ELF-1 (cell line): Measurements from ENCODE around the gene PGAP6.
"Not testable (repeated sequence)": the region's sequence is repeated elsewhere in the genome, so short reads cannot be mapped to it uniquely, and the experiment has no call there.

Source experiments
- DNase-seq: peaks from one replicate; pipeline ENCODE4 v3.0.0-alpha.2; 2016; ENCODE audit warnings: low read depth, low spot score

Gene PGAP6

DNA sequence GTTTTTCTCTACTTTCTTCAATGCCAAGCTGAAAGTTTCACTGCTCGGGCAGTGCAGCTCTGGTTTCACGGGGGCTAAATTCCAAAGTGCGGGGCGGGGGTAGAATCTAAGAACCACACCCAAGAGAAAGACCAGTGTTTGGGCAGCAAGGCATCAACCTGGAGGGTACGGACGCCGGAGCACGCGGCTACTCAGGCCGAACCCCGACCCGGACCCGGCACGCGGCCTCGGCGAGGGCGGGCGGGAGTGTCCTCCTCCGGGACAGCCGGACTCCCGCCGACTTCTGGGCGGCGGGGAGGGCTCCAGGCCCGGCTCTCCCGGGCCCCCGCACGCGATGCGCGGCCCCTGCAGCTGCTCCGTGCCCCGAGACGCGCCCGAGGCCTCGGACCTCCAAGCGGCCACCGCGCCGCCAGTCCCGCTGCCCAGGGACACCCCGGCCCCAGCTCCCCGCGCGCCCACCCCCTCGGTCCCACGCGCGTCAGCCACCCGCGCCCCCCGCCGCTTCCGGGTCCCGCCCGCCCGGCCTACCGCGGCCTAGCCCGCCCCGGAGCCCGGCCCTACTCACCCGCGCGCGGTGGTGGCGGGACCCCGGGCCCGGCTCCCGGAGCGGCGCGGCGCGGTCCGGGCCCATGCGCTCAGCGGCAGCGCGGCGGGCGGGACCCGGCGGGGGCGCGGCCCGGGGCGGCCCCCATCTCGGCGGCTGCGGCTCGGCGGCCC is 29.8 kb downstream of the PGAP6 start:
- peak; percentile 25 for DNase-seq

DNA sequence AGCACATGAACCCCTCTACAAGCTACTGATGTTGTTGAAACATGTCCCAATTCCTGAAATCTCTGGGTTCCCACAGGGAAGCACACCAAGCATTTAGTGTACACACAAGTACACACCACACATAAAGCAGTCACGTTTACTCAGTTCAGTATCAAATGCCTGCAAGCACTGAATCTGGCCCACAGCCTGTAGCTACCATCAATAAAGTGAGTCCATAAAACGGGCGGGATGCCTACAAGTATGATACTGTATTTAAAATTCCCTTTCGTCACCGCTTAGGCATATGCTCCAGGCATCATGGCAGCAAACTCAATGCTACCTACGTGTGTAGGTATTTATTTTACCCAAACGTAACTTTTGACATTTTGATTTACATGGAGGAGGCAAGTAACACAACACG is 31.6 kb downstream of the PGAP6 start:
- DNase-seq: no peak

DNA sequence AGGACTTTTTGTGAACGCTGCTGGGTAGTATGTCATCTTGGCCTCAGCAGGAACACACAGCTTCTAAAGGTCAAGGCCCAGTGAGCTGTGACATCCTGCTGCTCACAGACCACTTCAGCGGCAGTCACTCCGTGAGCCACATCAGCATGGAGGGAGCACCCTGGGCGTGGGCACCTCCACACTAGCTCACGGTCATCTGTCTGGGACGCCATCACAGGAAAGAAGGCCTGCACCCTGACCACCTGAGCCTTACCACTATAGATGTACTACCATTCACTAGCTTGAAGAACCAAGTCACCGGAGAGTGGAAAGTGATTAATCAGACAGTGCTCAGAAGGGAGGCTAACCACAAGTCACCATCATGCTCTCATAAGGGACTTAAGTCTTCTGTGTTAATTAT is 32.6 kb downstream of the PGAP6 start:
- DNase-seq: no peak

DNA sequence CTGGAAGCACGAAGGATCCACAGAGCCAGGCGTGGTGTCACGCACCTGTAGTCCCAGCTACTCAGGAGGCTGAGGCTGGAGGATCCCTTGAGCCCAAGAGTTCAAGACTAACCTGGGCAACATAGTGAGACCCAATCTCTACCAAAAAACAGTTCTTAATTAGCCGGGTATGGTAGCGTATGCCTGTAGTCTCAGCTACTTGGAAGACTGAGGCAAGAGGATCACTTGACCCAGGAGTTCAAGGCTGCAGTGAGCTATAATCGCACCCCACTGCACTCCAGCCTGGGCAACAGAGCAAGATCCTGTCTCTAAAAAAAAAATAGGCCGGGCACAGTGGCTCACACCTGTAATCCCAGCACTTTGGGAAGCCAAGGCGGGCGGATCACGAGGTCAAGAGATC is 33.3 kb downstream of the PGAP6 start:
- not testable (repeated sequence) for DNase-seq

DNA sequence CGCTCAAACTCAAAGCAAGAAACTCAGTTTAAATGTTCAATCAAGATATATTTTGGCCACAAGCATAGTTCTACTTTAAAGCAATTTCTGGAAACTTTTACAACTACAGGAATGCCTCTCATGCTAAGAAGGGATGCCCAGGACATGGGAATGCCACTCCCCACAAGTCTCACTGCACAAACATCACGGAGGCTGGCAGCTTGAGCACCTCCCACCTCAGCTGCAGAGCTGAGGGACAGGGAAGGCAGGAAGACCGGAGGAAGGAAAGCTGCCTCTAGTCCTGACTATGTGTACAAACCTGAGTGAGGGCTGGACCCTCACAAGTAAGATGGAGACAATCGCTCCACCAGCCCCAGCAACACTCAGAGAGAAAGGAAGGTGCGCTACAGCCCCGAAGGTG is 34.6 kb downstream of the PGAP6 start:
- DNase-seq: no peak

DNA sequence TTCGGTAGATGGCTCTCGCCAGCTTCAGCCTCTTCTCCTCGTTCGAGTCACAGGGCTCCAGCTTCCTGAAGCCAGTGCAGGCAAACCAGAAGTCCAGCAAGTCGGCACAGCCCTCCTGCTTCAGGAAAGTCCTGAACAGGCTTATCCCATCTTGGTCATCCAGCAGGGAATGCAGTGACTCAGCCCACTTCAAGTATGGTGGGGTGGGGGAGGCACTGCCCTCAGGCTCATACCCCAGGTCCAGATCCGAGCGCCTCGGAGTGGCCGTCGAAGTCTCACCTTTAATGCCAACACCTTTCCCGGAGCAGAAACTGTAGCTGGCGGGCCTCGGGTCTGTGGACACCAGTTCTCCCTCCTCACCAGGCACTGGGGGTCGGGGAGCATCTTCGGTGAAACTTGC is 35.2 kb downstream of the PGAP6 start:
- peak; percentile 63 for DNase-seq

DNA sequence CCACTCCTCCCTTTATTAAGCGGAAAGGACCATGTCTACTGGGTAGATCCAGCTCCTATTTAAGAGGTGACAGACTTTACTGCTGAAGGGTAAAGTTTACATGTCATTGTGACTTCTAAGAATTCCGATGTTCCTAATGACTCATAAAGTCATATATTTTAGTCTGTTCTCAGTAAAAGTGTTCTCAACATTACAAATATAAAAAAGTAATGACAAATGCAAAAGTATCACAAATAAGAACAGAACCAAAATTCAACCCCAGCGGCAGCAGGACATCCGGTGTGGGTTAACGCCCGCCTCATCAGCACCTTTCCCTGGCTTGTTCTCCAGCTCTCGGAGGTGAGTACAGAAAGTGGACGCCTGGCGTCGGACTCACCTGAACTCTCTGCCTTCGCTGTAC is 36.0 kb downstream of the PGAP6 start:
- no peak for DNase-seq

DNA sequence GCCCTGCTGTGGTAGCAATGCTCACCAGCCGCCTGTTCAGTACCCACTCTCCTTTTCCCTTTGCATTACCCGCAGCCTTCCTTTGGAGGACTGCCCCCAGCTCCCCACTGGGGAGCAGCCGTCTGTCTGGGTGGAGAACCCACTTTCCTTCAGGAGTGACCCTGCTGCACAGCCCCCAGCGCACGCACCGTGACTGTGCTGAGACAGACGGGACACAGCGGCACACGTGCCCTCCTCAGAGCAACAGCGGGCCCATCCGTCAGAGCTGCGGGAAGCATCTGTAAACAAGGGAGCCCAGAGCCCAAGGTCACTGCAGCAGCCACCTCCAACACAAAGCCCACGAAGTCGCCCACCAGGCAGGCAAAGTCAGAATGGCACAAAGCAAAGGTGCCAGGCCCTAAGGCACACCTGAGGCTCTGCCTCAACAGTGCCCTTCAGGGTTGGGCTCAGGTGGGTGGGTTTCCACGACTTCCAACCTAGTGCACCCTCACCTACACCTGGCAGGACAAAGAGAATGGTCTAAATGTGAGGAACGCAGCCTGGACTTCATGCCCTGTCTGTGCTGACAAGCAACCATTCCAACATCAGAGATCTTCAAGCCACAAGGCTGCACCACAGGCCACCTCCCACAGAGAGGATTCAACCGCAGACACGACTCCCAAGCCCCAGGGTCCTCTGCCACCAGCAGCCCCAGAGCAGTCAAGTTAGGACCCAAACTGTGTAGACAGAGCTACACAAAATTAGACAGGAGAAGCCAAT is 39.1 kb downstream of the PGAP6 start:
- no peak for DNase-seq

DNA sequence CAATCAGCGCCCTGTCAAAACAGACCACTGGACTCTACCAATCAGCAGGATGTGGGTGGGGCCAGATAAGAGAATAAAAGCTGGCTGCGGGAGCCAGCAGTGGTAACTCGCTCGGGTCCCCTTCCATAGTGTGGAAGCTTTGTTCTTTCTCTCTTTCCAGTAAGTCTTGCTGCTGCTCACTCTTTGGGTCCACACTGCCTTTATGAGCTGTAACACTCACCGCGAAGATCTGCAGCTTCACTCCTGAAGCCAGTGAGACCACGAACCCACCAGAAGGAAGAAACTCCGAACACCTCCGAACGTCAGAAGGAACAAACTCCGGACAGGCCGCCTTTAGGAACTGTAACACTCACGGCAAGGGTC is 39.8 kb downstream of the PGAP6 start:
- not testable (repeated sequence) for DNase-seq

DNA sequence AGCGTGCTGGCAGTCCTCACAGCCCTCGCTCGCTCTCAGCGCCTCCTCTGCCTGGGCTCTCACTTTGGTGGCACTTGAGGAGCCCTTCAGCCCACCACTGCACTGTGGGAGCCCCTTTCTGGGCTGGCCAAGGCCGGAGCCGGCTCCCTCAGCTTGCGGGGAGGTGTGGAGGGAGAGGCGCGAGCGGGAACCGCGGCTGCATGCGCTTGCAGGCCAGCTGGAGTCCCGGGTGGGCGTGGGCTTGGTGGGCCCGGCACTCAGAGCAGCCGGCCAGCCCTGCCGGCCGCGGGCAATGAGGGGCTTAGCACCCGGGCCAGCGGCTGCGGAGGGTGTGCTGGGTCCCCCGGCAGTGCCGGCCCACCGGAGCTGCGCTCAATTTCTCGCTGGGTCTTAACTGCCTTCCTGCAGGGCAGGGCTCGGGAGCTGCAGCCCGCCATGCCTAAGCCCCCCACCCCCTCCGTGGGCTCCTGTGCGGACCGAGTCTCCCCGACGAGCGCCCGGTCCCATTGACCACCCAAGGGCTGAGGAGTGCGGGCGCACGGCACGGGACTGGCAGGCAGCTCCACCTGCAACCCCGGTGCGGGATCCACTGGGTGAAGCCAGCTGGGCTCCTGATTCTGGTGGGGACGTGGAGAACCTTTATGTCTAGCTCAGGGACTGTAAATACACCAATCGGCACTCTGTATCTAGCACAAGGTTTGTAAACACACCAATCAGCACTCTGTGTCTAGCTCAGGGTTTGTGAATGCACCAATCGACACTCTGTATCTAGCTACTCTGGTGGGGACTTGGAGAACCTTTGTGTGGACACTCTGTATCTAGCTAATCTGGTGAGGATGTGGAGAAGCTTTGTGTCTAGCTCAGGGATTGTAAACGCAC is 40.4 kb downstream of the PGAP6 start:
- not testable (repeated sequence) for DNase-seq

DNA sequence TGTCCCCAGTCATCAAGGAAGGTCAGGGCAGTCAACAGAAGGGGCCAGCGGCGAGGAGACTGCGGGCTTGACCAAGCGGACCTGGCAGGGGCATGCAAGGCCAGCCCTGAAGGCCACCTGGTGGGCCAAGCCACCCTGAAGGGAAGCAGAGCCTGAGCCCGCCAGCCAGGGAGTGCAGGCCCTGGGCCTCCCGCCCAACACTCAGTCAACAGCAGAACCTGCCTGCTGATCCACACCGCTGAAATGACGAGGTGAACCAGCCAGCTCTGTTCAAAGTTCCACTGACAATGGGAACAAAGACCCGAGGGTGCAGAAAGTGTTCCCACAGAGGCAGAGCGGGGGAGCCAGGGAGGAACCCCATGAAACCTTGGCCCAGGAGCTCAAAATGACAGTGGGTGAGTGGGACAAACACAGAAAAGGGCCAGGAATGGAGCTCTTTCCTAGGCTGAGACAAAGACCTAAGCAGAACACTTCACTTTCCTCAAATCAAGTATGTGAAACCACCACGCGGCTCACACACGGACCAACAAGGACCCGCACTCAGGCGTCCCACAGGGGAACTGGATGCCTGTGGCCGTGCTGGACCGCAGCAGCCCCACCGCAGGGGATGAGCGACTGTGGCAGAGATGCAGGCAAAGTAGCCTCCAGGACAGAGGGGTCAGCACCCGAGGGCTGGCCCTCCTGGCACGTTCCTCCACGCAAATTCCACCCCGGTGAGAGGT is 41.2 kb downstream of the PGAP6 start:
- no peak for DNase-seq

DNA sequence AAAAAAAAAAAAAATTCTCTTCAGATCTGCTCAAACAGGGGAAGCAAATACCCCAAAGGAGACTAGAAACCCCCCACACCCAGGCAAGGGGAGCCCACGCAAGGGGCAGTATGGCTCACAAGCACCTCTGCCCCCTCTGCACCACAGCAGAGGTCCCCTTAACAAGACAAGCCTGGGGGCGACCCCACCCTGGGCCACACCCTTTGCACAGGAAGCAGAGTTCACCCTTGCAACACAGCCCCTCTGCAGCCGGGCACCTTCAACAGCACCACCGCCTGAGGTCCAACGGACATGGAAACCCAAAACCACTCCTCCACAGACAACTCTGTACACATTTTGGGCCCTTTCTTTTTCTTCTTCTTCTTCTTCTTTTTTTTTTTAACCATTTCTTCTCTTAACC is 42.1 kb downstream of the PGAP6 start:
- DNase-seq: no peak

DNA sequence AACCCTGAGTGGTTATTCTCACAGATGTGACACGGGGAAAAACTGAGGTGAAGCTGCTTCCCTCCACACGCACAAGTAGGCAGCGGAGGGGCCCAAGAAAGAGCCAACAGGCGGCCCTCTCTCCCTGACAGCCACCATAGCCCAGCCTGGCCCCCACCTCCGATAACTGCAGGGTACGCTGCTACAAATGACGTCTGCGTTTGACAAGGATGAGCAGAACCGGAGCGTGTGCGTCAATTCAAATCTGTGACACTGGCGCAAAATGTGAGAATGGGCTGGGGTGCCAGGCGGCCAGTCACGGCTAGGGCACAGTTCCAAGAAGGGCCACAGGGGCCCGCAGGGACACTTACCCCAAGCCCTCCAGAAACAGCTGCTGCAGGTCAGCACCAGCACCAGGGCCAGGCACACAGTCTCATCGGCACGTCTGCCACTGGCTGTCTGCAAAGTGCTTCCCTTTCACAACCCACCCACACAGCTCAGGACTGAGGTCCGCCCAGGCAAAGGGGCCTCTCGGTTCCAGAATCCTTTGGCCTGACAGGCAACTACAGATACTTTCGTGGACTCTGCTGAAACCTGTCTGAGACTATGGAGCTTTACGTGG is 43.7 kb downstream of the PGAP6 start:
- DNase-seq: no peak

DNA sequence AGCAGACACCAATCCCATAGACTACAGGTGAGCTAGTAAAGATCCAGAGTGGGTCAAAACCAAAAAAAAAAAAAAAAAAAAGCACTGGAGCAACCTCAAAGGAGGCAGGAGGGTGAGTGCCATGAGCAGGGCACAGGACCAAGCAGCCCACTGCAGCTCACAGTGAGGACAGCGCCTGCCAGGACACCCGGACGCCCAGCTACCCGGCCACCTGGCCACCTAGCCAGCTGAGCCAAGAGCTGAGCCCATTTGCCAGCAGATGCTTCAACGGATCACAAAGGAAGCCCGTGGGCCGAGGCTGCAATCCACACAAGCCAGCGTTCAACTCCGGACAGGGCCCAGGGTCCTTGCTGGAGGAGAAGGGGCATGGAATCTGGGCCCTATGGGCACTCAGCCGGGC is 44.3 kb downstream of the PGAP6 start:
- DNase-seq: no peak

DNA sequence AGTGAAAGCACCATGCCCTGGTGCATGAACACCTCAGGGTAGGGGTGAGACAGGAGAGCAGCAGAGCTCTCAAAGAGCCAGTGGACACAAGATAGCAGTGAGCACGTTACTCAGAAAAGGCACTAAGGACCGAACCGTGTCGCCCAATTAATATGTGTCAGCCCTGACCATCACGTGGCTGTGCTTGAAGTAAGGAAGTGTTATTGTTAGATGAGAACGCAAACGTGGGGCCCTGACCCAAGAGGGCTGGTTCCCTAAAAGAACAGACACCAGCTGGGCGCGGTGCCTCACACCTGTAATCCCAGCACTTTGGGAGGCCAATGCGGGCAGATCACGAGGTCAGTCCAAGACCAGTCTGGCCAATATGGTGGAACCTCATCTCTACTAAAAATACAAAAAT is 45.5 kb downstream of the PGAP6 start:
- no peak for DNase-seq

DNA sequence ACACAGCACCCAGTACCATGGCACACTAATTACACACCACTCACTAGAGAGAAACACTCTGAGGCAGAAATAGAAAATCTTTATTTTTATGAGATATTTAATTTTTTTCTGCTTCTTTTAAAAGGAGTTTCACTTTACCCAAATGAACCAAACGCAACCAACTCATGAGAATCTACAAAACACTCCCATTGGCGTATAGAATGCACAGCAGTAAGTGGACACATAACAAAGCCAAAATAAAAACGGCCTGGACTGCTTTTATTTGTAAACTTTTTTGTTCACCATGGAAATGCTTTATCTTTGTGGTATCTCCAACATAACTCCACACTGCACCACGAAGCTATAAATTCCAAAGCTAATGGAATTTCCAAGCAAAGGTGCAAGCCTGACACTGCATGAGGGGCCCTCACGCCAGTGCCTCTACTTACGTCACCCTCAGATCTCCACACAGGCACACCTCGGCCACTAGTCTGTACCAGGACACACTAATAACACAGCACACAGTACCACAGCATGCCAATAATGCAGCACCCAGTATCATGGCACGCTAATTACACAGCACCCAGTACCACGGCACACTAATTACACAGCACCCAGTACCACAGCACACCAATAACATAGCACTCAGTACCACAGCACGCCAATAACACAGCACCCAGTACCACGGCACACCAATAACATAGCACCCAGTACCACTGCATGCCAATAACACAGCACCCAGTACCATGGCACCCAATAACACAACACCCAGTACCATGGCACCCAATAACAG is 46.7 kb downstream of the PGAP6 start:
- DNase-seq: not testable (repeated sequence)

DNA sequence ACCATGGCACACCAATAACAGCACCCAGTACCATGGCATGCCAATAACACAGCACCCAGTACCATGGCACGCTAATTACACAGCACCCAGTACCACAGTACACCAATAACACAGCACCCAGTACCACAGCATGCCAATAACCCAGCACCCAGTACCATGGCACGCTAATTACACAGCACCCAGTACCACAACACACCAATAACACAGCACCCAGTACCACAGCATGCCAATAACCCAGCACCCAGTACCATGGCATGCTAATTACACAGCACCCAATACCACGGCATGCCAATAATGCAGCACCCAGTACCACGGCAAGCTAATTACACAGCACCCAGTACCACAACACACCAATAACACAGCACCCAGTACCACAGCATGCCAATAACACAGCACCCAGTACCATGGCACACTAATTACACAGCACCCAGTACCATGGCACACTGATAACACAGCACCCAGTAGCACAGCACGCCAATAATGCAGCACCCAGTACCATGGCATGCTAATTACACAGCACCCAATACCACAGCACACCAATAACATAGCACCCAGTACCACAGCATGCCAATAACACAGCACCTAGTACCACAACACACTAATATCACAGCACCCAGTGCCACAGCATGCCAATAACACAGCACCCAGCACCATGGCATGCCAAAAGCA is 47.5 kb downstream of the PGAP6 start:
- DNase-seq: not testable (repeated sequence)

DNA sequence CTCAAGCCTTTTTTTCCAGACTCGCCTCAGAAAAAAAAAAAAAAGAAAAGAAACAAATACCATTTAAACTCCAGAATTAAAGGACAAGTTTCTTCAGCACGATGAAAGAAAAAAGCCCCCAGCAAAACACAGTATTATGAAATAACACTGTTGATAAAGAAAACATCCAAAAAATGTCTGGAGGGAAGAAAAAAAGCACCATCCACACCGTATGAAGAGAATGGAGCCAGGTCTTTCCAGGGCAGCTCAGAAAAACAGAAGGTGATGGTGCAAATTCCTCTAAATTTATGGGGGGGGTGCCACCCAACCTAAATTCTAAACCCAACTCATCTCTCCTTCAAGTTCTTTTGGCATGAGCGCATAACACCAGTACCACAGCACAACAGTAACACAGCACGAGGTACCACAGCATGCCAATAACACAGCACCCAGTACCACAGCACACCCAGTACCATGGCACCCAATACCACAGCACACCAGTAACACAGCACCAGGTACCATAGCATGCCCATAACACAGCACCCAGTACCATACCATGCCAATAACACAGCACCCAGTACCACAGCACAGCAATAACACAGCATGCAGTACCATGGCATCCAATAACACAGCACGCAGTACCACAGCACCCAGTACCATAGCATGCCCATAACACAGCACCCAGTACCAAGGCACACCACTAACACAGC is 48.2 kb downstream of the PGAP6 start:
- DNase-seq: no peak

DNA sequence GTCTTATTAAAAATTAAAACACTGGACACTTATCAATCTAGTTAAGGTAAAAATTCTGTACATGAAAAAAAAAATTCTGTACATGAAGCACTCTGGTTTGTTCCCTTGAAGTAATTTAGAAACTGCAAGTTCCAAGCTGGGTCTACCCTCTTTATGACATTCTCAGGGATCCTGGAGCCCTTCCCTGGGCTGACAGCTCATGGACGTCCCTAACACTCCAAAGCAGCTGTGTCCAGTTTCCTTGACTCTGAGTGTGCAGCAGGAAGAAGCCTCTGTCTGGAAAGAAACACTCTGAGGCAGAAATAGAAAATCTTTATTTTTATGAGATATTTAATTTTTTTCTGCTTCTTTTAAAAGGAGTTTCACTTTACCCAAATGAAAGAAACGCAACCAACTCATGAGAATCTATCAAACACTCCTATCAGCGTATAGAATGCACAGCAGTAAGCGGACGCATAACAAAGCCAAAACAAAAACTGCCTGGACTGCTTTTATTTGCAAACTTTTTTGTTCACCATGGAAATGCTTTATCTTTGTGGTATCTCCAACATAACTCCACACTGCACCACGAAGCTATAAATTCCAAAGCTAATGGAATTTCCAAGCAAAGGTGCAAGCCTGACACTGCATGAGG is 50.5 kb downstream of the PGAP6 start:
- DNase-seq: not testable (repeated sequence)
